Smooth muscle cell (in vitro differentiated cells): ENCODE results near the gene PUM2. TPM values are rescaled to one million over a fixed set of nuclear protein-coding genes. Genes with fewer than 3 reads are reported as not detected.
A peak's percentile ranks its signal among the peaks of the same experiment; 100 is the strongest.

Experiments
- DNase-seq: peaks from one replicate; lab custom pipeline; 2025; ENCODE audit not compliant: unreplicated experiment; lab: John Stamatoyannopoulos, UW
- H2AFZ ChIP-seq: fragments of 200-600 bp; sonication (generic); 2 replicates; pipeline ENCODE4 v1.6.0; 2016; ENCODE audit warnings: antibody characterized with exemption, low read depth, mild to moderate bottlenecking
- H3F3A ChIP-seq: fragments of 200-600 bp; sonication (generic); 2 replicates; pipeline ENCODE4 v1.6.0; 2017; ENCODE audit warnings: antibody characterized with exemption, low read depth
- H3K27ac ChIP-seq: fragments of 200-600 bp; sonication (generic); 2 replicates; pipeline ENCODE4 v1.5.1; 2016; ENCODE audit warnings: low read depth, mild to moderate bottlenecking
- H3K27me3 ChIP-seq: fragments of 200-600 bp; sonication (generic); 2 replicates; pipeline ENCODE4 v1.6.1; 2016; ENCODE audit warnings: low read depth, mild to moderate bottlenecking
- H3K36me3 ChIP-seq: fragments of 200-600 bp; sonication (generic); 2 replicates; pipeline ENCODE4 v1.5.1; 2016; ENCODE audit warnings: low read depth
- H3K4me1 ChIP-seq: fragments of 200-600 bp; sonication (generic); 2 replicates; pipeline ENCODE4 v1.5.1; 2016; ENCODE audit warnings: low read depth
- H3K4me2 ChIP-seq: fragments of 200-600 bp; sonication (generic); 2 replicates; pipeline ENCODE4 v1.6.0; 2016; ENCODE audit warnings: mild to moderate bottlenecking
- H3K4me3 ChIP-seq: fragments of 200-600 bp; sonication (generic); 2 replicates; pipeline ENCODE4 v1.5.1; 2016; ENCODE audit warnings: mild to moderate bottlenecking
- H3K79me2 ChIP-seq: fragments of 200-600 bp; sonication (generic); 2 replicates; pipeline ENCODE4 v1.6.0; 2016; ENCODE audit warnings: low read depth, mild to moderate bottlenecking
- H3K9ac ChIP-seq: fragments of 200-600 bp; sonication (generic); 2 replicates; pipeline ENCODE4 v1.6.0; 2016; ENCODE audit warnings: low read depth
- H3K9me3 ChIP-seq: fragments of 200-600 bp; sonication (generic); replicated peaks from 2 replicates; pipeline ENCODE4 v1.5.1; 2016; ENCODE audit warnings: low read depth
- H4K20me1 ChIP-seq: fragments of 200-600 bp; sonication (generic); 2 replicates; pipeline ENCODE4 v1.6.0; 2016; ENCODE audit warnings: low read depth
- CTCF ChIP-seq: fragments of 200-600 bp; sonication (generic); IDR thresholded peaks from 2 replicates; pipeline ENCODE4 v1.5.1; 2017; ENCODE audit warnings: borderline replicate concordance, mild to moderate bottlenecking, antibody characterized with exemption; ENCODE audit not compliant: insufficient read depth, poor library complexity, severe bottlenecking
- WGBS: methylation state at CpG from one replicate; pipeline ENCODE4 v1.1.7; 2016; ENCODE audit warnings: low lambda C conversion rate; 5-methylcytosine and 5-hydroxymethylcytosine counted together
- polyA plus RNA-seq: library from polyadenylated mRNA; unstranded; fragments of >200 nt; fragmentation: Nextera tagmentation; extraction: Ambion mirVana; gene quantifications from 2 replicates; pipeline ENCODE4 v1.2.1, GENCODE V29; 2016
- total RNA-seq: library from RNA; depleted of rRNA; stranded (reverse); fragments of >200 nt; gene quantifications from 2 replicates; pipeline ENCODE4 v1.2.3, GENCODE V29; 2014

PUM2 gene
- total and polyA plus RNA-seq, 2 experiments from 2014 or later: 5.2 to 42.0 TPM

DNA sequence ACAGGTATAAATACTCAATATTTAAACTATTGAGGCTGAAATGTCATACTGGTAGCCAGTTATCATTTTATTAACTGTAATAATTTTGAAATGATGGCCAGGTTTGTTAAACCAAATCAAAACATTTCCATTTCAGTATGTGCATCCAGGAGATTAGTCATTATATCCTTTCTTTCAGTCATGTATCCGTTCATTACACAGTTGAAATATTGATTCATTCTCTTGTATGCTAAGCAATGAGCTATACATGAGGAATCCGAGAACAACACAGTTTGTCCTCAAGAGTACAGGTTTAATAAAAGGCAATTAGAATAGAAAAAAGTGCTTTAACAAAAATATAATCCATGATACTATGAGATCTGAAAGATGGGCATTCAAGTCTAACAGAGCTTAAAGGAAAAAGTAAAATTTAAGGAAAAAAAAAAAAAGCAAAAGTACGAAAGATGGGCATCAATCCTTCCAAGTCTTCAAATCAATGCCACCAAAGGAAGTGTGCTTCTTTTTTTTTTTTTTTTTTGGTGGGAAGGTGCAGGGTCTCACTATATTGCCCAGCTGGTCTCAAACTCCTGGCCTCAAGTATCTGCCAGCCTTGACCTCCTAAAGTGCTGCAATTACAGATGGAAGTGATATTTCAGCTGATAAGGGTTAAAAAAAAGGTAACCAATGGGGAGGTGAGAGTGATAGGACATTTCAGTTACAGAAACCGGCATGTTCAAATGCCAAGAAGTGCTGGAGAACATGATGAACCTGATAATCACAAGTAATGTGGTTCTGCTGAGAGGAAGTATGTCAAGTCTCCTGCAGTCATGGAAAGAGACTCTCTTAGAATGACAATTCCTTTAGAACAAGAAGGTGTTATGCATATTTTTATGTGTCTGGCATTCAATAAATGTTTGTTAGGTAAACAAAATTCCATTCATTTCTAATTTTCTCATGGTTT lies 35.8 kb downstream of the PUM2 start:
- Histone ChIP-seq H3K4me3 (no peak overlapping the region), H2AFZ (no peak overlapping the region), H3K27ac (no peak overlapping the region), H3K79me2 (peaks cover 84% of the 10 kb centered on the region), H3K4me2 (no peak overlapping the region), H3K9ac (no peak overlapping the region), H3F3A (no peaks in the 10 kb centered on the region), H3K27me3 (no peaks in the 10 kb centered on the region), H4K20me1 (peaks cover 98% of the 10 kb centered on the region), H3K36me3 (peaks cover 21% of the 10 kb centered on the region), H3K9me3 (no peaks in the 10 kb centered on the region), H3K4me1 (no peaks in the 10 kb centered on the region)
- no peak for TF ChIP-seq CTCF
- 91% methylated on average over 4 of the region's 4 CpGs for WGBS
- no peak for DNase-seq

DNA sequence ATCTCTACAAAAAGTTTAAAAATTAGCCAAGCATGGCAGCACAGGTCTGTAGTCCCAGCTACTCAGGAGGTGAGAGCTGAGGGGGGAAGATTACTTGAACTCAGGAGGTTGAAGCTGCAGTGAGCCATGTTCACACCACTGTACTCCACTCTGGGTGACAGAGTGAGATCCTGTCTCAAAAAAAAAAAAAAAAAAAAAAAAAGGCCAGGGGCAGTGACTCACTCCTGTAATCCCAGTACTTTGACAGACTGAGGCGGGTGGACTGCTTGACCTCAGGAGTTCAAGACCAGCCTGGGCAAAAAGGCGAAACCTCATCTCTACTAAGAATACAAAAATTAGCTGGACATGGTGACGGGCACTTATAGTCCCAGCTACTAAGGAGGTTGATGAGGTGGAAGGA lies 37.0 kb downstream of the PUM2 start:
- Histone ChIP-seq H3K4me3 (no peak overlapping the region), H3K79me2 (peaks cover 83% of the 10 kb centered on the region), H3K9me3 (no peaks in the 10 kb centered on the region), H3K9ac (no peak overlapping the region), H3K4me2 (no peak overlapping the region), H3K27me3 (no peaks in the 10 kb centered on the region), H3F3A (no peaks in the 10 kb centered on the region), H2AFZ (no peak overlapping the region), H4K20me1 (peaks cover 98% of the 10 kb centered on the region), H3K4me1 (no peaks in the 10 kb centered on the region), H3K36me3 (peaks cover 16% of the 10 kb centered on the region), H3K27ac (no peak overlapping the region)
- TF ChIP-seq CTCF: no peak
- no peak for DNase-seq
- 73% methylated on average over 3 of the region's 3 CpGs for WGBS

DNA sequence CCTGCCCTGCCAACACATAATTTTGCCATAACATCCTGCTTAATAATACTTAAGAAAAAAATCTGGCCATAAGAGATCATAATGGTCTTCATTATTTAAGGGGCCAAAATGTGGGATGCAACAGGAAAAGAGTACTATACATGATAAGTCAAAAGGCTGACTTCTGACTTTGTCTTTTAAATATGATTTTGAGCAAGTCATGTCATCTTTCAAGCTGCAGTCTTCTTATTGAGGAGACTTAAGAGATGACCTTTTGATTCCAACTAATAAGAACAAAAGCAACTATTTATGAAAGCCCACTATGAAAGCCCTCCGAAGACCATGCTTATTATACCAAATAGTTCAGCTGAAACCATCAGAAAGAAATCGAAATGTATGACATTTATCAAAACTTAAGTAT lies 41.6 kb downstream of the PUM2 start:
- Histone ChIP-seq H3K4me1 (peaks cover 5% of the 10 kb centered on the region), H3K27me3 (no peaks in the 10 kb centered on the region), H3K79me2 (peaks cover 82% of the 10 kb centered on the region), H2AFZ (no peak overlapping the region), H3K36me3 (peaks cover 24% of the 10 kb centered on the region), H3K9ac (no peak overlapping the region), H3K27ac (no peak overlapping the region), H4K20me1 (peaks cover 98% of the 10 kb centered on the region), H3F3A (no peaks in the 10 kb centered on the region), H3K4me3 (no peak overlapping the region), H3K4me2 (peak overlapping the region; percentile 14), H3K9me3 (no peaks in the 10 kb centered on the region)
- 100% methylated on average over 2 of the region's 2 CpGs for WGBS
- DNase-seq: no peak
- no peak for TF ChIP-seq CTCF

GRCh38 chr2:20307311-20307710 lies 43.3 kb downstream of the PUM2 start:
- peaks cover 80% of the 10 kb centered on the region for H3K79me2 ChIP-seq

More at GRCh38 chr2:20307311-20307710, 43.3 kb downstream of the PUM2 start:
- Histone ChIP-seq H2AFZ (no peak overlapping the region), H3K27me3 (no peaks in the 10 kb centered on the region), H3K4me2 (no peak overlapping the region), H4K20me1 (peaks cover 98% of the 10 kb centered on the region), H3K9ac (no peak overlapping the region), H3K4me1 (peaks cover 5% of the 10 kb centered on the region), H3F3A (no peaks in the 10 kb centered on the region), H3K27ac (no peak overlapping the region), H3K4me3 (no peak overlapping the region), H3K36me3 (peaks cover 24% of the 10 kb centered on the region), H3K9me3 (no peaks in the 10 kb centered on the region)
- no peak for DNase-seq
- no peak for TF ChIP-seq CTCF
